Midbrain (tissue), 1 donor: Measurements from ENCODE around the gene HEXIM2.
"Not testable (repeated sequence)": the region's sequence is repeated elsewhere in the genome, so short reads cannot be mapped to it uniquely, and the experiment has no call there.

Experiments
- DNase-seq: peaks from one replicate; lab custom pipeline; 2025; lab: John Stamatoyannopoulos, UW

The HEXIM2 gene

DNA sequence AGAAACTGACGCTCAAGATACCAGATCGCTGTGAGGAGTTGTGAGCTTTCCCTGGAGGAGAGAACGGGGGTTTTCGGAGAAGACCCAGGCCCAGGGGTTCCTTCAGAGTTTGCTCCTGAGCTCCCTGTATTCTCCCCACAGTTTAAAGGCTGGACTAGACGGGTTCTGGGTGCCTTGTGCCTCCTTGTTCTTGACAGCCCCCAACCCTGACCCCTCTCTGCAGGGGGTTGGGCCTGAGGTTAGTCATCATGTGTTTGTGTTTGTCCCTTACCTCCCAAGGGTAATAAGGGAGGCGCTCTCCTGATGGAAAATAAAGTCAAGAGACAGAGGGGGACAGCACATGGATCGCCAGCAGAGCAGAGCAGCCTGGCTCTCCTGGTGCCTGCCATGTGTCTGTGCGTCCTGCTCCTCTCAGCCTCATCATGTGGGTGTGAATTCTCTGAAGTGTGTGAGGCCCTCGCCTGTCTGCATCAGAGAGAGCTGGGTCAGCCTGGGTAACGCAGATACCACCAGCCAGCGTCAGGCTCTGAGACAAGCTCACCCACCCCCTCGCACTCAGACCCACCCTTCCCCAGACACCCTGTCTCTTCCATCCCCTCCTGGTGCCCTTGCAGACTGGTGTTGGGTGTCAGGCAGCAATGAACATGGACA is 8.7 kb downstream of the HEXIM2 start:
- DNase-seq, result no peak

DNA sequence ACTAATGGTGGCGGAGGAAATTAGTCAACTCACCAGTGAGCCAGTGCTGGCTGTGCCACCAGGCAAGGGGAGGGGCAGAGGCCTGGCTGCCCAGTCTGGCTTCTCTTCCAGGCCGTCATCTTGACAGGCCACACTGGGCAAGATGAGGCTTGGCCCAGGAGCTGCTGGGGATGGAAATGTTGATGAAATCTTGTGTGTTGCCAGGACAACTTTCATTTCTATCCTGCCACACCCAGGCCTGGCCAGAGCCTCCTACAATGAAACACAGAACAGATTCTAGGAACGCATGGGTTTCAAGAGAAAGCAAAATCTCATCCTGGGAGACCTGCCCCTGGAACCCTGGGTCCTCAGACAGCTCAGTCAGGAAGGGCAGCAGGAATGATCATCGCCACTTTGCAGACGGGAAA is 9.3 kb downstream of the HEXIM2 start:
- DNase-seq, result no peak

GRCh38 chr17:45171338-45172231 is 9.9 kb downstream of the HEXIM2 start:
- no peak for DNase-seq

DNA sequence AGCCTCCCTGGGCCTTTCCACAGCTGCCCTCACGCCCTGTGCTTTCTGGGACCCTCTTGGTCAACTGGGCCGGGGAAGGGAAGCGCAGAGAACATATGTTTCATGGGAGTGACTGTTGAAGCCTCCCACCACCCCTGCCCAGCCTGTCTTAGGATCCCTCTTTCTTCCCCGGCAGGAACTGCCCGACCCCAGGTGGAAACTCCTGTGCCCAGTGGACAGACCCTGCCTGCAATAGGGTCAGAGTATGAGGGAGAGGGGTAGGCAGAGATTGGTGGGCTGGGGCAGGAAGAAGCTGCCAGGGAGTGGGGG is 10.5 kb downstream of the HEXIM2 start:
- no peak for DNase-seq

DNA sequence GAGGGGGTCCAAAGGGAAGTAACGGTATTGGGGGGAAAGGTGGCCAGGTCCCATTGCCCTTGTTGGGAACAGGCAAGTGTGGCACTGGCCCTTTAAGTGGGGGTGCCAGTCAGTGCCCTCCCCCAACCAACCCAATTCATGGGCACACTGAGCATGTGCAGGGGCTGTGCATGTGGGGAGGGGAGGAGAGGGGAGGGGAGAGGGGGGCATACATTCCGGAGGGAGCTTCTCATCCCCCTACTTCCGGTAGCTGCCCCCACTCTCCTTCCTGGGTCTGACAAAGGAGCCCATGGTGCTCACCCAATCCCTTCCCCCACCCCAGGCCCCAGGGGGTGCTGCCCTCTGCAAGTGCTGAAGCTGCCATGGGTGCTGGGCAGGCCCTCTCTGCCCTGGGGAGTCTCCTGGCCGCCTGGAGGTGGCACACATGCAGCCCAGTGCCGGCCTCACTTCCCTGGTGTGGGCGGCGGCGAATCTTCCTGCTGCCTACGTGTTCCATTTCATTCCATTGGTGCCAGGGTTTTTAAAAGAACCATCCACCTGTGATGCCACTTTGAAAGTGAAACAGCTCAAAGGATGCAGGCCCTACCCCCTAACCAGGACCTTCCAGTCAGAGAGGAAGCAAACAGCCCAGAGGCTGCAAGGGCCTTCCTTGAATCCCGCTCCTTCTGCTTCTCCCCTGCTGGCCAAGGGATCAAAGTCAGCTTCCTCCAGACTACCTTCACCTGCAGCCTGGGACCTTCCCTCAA is 11.0 kb downstream of the HEXIM2 start:
- DNase-seq, result peak; percentile 93

DNA sequence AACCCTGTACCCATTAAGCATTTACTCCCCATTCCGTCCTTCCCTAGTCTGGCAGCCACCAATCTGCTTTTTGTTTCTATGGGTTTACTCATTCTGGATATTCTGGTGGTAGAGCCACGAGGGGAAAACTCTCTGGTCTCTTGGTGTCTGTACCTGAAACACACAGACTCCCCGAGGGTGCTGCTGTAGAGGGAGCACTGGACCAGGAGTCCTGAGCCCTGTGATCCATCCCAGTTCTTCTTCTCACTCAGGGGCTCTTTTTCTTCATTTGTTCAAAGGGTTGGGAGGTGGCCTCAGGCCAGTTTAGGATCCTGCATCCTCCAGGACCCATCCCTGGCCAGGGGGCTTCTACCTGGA is 14.1 kb downstream of the HEXIM2 start:
- DNase-seq, result no peak

GRCh38 chr17:45177563-45177962 is 15.9 kb downstream of the HEXIM2 start:
- no peak for DNase-seq

GRCh38 chr17:45184144-45184543 is 22.5 kb downstream of the HEXIM2 start:
- no peak for DNase-seq

GRCh38 chr17:45186801-45187354 is 25.2 kb downstream of the HEXIM2 start:
- DNase-seq, result no peak

DNA sequence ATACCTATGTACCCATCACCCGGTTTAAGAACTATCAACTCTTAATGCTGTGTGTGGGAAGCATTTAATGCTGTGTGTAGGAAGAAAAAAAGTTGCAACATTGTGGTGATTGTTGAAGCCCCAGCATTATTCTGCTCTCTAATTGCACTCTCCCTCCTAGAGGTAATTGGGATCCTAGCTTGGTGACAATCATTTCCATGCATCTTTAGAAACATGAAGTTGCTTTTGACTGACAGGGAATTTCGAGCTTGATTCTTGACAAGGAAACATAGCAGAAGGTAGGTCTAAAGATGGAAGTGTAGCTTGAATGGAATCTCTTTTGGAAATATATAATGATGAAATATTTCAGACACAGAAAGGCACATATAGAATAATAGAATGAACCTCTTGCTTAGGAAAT is 27.3 kb downstream of the HEXIM2 start:
- no peak for DNase-seq

GRCh38 chr17:45190503-45191255 is 29.0 kb downstream of the HEXIM2 start:
- no peak for DNase-seq

DNA sequence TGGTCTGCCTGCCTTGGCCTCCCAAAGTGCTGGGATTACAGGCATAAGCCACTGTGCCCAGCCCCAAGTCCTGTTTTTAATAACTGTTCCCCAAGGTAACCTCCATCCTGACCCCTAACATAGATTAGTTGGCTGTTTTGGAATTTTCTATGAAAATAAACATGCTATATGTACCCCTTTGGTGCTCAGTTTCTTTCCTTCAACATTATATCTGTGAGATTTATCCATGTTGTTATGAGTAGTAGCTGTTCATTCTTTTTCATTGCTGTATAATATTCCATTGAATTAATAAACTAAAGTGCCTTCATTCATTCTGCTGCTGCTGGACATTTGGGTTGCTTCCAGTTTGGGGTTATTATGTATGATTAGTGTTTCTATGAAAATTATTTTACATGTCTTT is 33.7 kb downstream of the HEXIM2 start:
- no peak for DNase-seq

GRCh38 chr17:45197108-45197507 is 35.4 kb downstream of the HEXIM2 start:
- DNase-seq, result no peak

DNA sequence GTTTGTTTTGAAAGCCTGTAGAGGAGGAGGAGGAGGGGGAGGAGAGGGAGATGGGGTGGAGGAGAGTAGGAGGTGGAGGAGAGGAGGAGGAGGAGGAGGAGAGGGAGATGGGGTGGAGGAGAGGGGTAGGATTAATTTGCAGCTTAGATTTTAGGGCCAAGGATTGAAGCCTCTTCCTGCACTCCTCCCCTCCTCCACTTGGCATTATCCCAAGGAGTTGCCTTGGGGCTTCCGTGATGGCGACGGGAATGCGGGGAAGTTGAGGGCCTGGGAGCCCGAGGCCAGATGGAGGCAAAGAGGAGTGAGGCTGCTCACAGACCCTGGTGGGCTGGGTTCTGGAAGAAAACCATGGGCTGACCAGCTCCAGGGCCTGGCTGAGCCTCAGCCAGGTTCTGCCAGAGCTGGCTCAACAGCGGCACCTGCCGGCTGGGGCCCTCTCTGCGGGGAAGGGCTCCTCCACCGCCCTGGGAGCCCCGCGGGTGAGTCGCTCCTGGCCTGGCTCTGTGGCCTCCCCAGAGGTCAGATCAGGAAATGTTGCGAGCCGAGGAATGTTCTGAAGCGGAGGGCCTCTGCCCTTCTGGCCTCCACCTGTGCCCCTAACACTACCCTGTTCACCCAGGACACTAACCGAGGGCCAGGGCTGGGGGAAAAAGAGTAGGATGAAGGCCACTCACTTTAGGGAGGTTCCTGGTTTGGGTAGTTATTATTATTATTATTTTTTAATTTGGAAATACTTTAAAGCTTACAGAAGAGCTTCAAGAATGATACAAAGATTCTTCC is 36.1 kb downstream of the HEXIM2 start:
- peak; percentile 91 for DNase-seq

- DNase-seq, result no peak
Measured at GRCh38 chr17:45200701-45201100, 39.0 kb downstream of the HEXIM2 start.

DNA sequence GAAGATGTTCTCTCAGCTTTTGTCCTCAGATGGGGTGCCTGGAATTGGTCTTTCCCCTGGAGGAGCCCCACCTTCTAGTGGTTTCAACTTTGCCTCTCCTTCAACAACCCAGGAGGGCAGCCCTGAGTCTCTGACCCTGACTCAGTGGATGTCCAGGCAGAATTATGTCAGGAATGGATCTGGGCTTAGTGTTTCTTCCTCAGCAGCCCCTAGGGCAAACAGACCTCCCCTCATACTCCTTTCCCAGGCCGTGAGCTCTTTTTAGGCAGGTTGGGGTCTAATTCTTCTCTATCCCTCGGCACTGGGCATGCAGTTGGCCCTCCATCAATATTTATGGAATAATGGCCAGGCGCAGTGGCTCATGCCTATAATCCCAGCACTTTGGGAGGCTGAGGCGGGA is 39.8 kb downstream of the HEXIM2 start:
- DNase-seq, result no peak

- not testable (repeated sequence) for DNase-seq
Measured at GRCh38 chr17:45201880-45202279, 40.2 kb downstream of the HEXIM2 start.

- peak; percentile 86 for DNase-seq
Measured at GRCh38 chr17:45218895-45219661, 57.4 kb downstream of the HEXIM2 start.
